PC-3 (cell line): ENCODE results near the gene ULBP1. TPM values are rescaled to one million over a fixed set of nuclear protein-coding genes. Genes with fewer than 3 reads are reported as not detected.
"Not testable (repeated sequence)": the region's sequence is repeated elsewhere in the genome, so short reads cannot be mapped to it uniquely, and the experiment has no call there.

Experiments used
- ATAC-seq: fragments of 200-7000 bp; cut with Tn5 transposase; 2 replicates; pipeline ENCODE4 v1.9.1; 2020; ENCODE audit warnings: mild to moderate bottlenecking, moderate library complexity
- BruUV-seq: library from RNA; stranded (reverse); fragments of 400-500 nt; replicated peaks from 2 replicates; lab custom pipeline; 2021; lab: Mats Ljungman, UMichigan
- CTCF ChIA-PET: fragments of 300-600 bp; sonication (Branson Sonifier 250); formaldehyde crosslinking; loops from one replicate; lab custom pipeline; 2022; ENCODE audit warnings: antibody characterized with exemption; lab: Charles Lee
- POLR2A ChIA-PET: fragments of 300-600 bp; sonication (Branson Sonifier 250); formaldehyde crosslinking; loops from one replicate; lab custom pipeline; 2022; ENCODE audit warnings: antibody characterized with exemption; ENCODE audit not compliant: unreplicated experiment; lab: Charles Lee
- DNase-seq: peaks from one replicate; pipeline ENCODE4 v3.0.0-alpha.2; 2015
- H2AFZ ChIP-seq: fragments of 300-600 bp; sonication (generic); 2 replicates; pipeline ENCODE4 v1.6.0; 2016; ENCODE audit warnings: antibody characterized with exemption, low read length
- H3F3A ChIP-seq: fragments of 300-600 bp; sonication (generic); one replicate; pipeline ENCODE4 v1.6.0; 2017; ENCODE audit warnings: antibody characterized with exemption, low read length, control low read depth, mild to moderate bottlenecking; ENCODE audit not compliant: unreplicated experiment
- H3K27ac ChIP-seq: fragments of 300-600 bp; sonication (generic); 2 replicates; pipeline ENCODE4 v1.5.1; 2016; ENCODE audit warnings: mild to moderate bottlenecking, low read length
- H3K27me3 ChIP-seq: fragments of 300-600 bp; sonication (generic); 2 replicates; pipeline ENCODE4 v1.6.1; 2016; ENCODE audit warnings: low read length, mixed read lengths
- H3K36me3 ChIP-seq: fragments of 300-600 bp; sonication (generic); 2 replicates; pipeline ENCODE4 v1.6.1; 2016; ENCODE audit warnings: low read depth, mixed run types, low read length, mixed read lengths
- H3K4me1 ChIP-seq: fragments of 300-600 bp; sonication (generic); 2 replicates; pipeline ENCODE4 v1.5.1; 2016; ENCODE audit warnings: low read length; ENCODE audit not compliant: insufficient read depth
- H3K4me2 ChIP-seq: fragments of 300-600 bp; sonication (generic); 2 replicates; pipeline ENCODE4 v1.6.0; 2016; ENCODE audit warnings: low read length
- H3K4me3 ChIP-seq: fragments of 300-600 bp; sonication (generic); 2 replicates; pipeline ENCODE4 v1.5.1; 2016; ENCODE audit warnings: mild to moderate bottlenecking, low read length, mixed read lengths
- H3K79me2 ChIP-seq: fragments of 300-600 bp; sonication (generic); 2 replicates; pipeline ENCODE4 v1.6.1; 2017; ENCODE audit warnings: low read length, mixed read lengths
- H3K9ac ChIP-seq: fragments of 300-600 bp; sonication (generic); 2 replicates; pipeline ENCODE4 v1.6.0; 2016; ENCODE audit warnings: mild to moderate bottlenecking, low read length
- H3K9me2 ChIP-seq: fragments of 300-600 bp; sonication (generic); replicated peaks from 2 replicates; pipeline ENCODE4 v1.6.1; 2016; ENCODE audit warnings: mixed run types, low read length, mixed read lengths
- H3K9me3 ChIP-seq: fragments of 300-600 bp; sonication (generic); 2 replicates; pipeline ENCODE4 v1.6.1; 2016; ENCODE audit warnings: low read length, mixed read lengths
- H4K20me1 ChIP-seq: fragments of 300-600 bp; sonication (generic); 2 replicates; pipeline ENCODE4 v1.6.1; 2016; ENCODE audit warnings: low read length, mixed read lengths
- EZH2 ChIP-seq: fragments of 300-600 bp; sonication (generic); IDR thresholded peaks from one replicate; pipeline ENCODE4 v1.6.1; 2017; ENCODE audit warnings: antibody characterized with exemption, mild to moderate bottlenecking, low read length; ENCODE audit not compliant: unreplicated experiment
- EZH2phosphoT487 ChIP-seq: fragments of 300-600 bp; sonication (generic); IDR thresholded peaks from 2 replicates; pipeline ENCODE4 v1.6.1; 2018; ENCODE audit warnings: mild to moderate bottlenecking, antibody characterized with exemption, low read length, borderline replicate concordance
- intact Hi-C: fragments of 100-400 bp; cut with micrococcal nuclease; formaldehyde crosslinking; loops from 2 replicates; pipeline ENCODE4 v1.9.0; 2023
- total RNA-seq: library from RNA; depleted of rRNA; stranded (reverse); fragments of >200 nt; gene quantifications from 2 replicates; pipeline ENCODE4 v1.2.3, GENCODE V29; 2014
- TF ChIP-seq, protein P1 (sequence below): fragments of 300-600 bp; sonication (generic); conservative IDR thresholded peaks from 2 replicates; pipeline ENCODE4 v1.5.1; 2017; ENCODE audit warnings: antibody characterized with exemption, low read depth, mild to moderate bottlenecking, low read length

The ULBP1 gene
- total RNA-seq, 1 experiment from 2014 or later, result 0.87 TPM

- no peak overlapping the region for H3K9ac ChIP-seq
- H3K36me3 ChIP-seq, result no peaks in the 10 kb centered on the region
- no peaks in the 10 kb centered on the region for H3K9me2 ChIP-seq
- no peaks in the 10 kb centered on the region for H3F3A ChIP-seq
- no peaks in the 10 kb centered on the region for H3K9me3 ChIP-seq
- intact Hi-C loops, result no loop called here
- H3K27me3 ChIP-seq, result peaks cover 61% of the 10 kb centered on the region
- no peaks in the 10 kb centered on the region for H3K4me1 ChIP-seq
- no peaks in the 10 kb centered on the region for H4K20me1 ChIP-seq
- peak overlapping the region; percentile 46 for H3K4me3 ChIP-seq
- CTCF ChIA-PET, result no interaction called here
- peak overlapping the region; percentile 48; the same call in 1 of the 2 replicates for H2AFZ ChIP-seq
- ATAC-seq, result peak; percentile 20; the same call in 1 of the 2 replicates
- POLR2A ChIA-PET, result no interaction called here
- H3K4me2 ChIP-seq, result peak overlapping the region; percentile 73
- no peak for DNase-seq
- H3K79me2 ChIP-seq, result no peaks in the 10 kb centered on the region
- BruUV-seq, result no TSS peak
- TF ChIP-seq, protein P1, sequence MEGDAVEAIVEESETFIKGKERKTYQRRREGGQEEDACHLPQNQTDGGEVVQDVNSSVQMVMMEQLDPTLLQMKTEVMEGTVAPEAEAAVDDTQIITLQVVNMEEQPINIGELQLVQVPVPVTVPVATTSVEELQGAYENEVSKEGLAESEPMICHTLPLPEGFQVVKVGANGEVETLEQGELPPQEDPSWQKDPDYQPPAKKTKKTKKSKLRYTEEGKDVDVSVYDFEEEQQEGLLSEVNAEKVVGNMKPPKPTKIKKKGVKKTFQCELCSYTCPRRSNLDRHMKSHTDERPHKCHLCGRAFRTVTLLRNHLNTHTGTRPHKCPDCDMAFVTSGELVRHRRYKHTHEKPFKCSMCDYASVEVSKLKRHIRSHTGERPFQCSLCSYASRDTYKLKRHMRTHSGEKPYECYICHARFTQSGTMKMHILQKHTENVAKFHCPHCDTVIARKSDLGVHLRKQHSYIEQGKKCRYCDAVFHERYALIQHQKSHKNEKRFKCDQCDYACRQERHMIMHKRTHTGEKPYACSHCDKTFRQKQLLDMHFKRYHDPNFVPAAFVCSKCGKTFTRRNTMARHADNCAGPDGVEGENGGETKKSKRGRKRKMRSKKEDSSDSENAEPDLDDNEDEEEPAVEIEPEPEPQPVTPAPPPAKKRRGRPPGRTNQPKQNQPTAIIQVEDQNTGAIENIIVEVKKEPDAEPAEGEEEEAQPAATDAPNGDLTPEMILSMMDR, result no peak
- TF ChIP-seq EZH2phosphoT487 (peak; percentile 43; the same call in 1 of the 2 replicates), EZH2 (peak; percentile 79)
- no peak overlapping the region for H3K27ac ChIP-seq
Measured at GRCh38 chr6:149990661-149991471, 27.1 kb downstream of the ULBP1 start.

- H3K4me3 ChIP-seq, ATAC-seq, POLR2A ChIA-PET, H3K4me1 ChIP-seq, CTCF ChIA-PET, H3K79me2 ChIP-seq, H3K9ac ChIP-seq, H3K27ac ChIP-seq, H3K9me2 ChIP-seq, DNase-seq, H3F3A ChIP-seq, H3K4me2 ChIP-seq, H3K36me3 ChIP-seq, intact Hi-C loops, H2AFZ ChIP-seq, H3K9me3 ChIP-seq, BruUV-seq, H4K20me1 ChIP-seq: not testable (repeated sequence)
- H3K27me3 ChIP-seq, result peaks cover 55% of the 10 kb centered on the region
Measured at GRCh38 chr6:149991472-149991795, 27.7 kb downstream of the ULBP1 start.

DNA sequence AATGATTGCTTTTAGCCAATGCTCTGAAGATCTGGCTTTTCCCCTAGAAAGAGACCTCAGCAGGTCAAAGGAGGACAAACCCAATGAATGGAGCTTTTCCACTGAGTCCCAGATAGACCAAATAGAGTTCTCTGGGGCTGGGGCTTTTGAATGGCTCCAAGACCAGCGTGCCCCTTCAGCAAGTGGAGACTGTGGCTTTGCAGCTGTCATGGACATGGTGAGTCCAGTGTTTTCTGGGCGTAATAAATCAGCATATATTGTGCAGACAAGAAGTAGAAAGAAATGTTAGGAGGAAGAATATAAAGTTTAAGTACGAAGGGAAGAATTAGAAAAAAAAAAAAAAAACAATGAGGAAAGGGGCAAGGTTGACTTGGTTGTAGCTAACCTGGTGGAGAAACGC lies 28.1 kb downstream of the ULBP1 start:
- Histone ChIP-seq H3K4me3 (no peak overlapping the region), H3K9ac (no peak overlapping the region), H3K79me2 (no peaks in the 10 kb centered on the region), H4K20me1 (no peaks in the 10 kb centered on the region), H3K4me1 (no peaks in the 10 kb centered on the region), H3K9me3 (no peaks in the 10 kb centered on the region), H3K27ac (no peak overlapping the region), H2AFZ (no peak overlapping the region), H3K4me2 (no peak overlapping the region), H3K9me2 (no peaks in the 10 kb centered on the region), H3K27me3 (peaks cover 51% of the 10 kb centered on the region), H3K36me3 (no peaks in the 10 kb centered on the region), H3F3A (no peaks in the 10 kb centered on the region)
- BruUV-seq, result no TSS peak
- intact Hi-C loops, result no loop called here
- no peak for ATAC-seq
- ChIA-PET CTCF (no interaction called here), POLR2A (no interaction called here)
- no peak for DNase-seq
- TF ChIP-seq EZH2phosphoT487, result no peak
